ENCODE data around the gene KLHL6.

The KLHL6 gene

DNA sequence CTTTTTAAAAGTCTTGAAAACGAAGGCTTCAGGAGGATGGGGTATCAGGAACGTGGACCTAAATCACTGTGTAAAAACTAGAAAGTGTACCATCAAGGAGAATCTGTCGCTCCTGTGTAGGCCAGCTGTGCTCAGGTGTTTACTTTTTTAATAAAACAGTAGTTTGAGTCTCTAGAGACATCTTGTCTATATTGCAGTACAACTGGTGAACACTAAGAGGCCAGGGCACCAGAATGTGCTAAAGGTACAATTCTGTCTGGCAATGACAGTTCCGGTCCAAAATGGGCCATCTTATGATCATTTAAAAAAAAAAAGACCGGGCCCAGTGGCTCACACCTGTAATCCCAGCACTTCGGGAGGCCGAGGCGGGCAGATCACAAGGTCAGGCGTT is 65.3 kb downstream of the KLHL6 start:
- TF ChIP-seq TAF1 (IDR thresholded peaks at IDR 0.05; ENCODE audit: borderline replicate concordance, insufficient read depth, low read length): no peak
- no peak for TF ChIP-seq FOXP2 (optimal IDR thresholded peaks at IDR 0.05; ENCODE audit: borderline replicate concordance, extremely low read depth, extremely low read length, insufficient read depth)
- no peak for TF ChIP-seq SIN3A (IDR thresholded peaks at IDR 0.05; ENCODE audit: borderline replicate concordance, insufficient read depth, low read length)

DNA sequence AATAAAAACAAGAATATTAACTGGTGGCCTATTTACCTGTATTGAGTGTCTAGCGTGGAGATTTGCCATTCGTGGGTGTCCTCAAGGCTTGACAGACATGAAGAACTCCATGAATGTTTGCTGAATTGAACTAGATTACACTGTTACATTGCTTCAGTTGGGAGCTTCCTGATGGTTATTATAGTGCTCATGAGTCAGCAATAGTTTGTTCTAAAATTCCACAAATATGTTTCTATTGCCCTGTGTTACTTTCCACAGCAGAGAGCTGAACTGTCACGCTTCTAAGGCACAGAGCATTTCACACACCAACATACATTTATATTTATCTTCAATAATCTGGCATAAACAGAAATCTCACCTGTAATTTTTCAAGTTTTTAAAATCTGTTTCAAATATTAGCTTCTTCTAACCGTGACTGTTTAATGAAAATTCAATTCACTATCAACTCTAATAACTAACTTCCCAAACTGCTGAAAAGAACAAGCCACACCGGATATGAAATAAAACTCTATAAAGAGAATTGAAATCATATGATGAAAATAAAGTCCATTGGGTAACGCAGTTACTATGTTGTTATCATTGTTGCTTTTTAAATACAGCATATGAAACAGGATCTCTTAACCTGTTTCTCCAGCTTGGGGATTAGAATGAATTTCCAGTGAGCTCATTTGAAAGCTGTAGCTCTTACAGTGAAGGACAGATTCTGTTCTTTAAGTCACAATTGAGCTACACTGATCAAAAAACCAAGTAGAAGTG is 65.9 kb downstream of the KLHL6 start:
- TF ChIP-seq REST (IDR thresholded peaks at IDR 0.05; ENCODE audit: insufficient read depth in 1 of 2, low read depth in 2 of 2, low read length in 2 of 2) (no peak), FOXP2 (optimal IDR thresholded peaks at IDR 0.05; ENCODE audit: borderline replicate concordance, extremely low read depth, extremely low read length, insufficient read depth) (no peak)

GRCh38 chr3:183488343-183488742 is 67.2 kb downstream of the KLHL6 start:
- TF ChIP-seq REST (IDR thresholded peaks at IDR 0.05; ENCODE audit: insufficient read depth in 1 of 2, low read depth in 2 of 2, low read length in 2 of 2): no peak
- no peak for TF ChIP-seq FOXP2 (optimal IDR thresholded peaks at IDR 0.05; ENCODE audit: borderline replicate concordance, extremely low read depth, extremely low read length, insufficient read depth)
- no peak for TF ChIP-seq POLR2AphosphoS5 (IDR thresholded peaks at IDR 0.05; ENCODE audit: low read depth, low read length)
- TF ChIP-seq SIN3A (IDR thresholded peaks at IDR 0.05; ENCODE audit: borderline replicate concordance, insufficient read depth, low read length): no peak
- TF ChIP-seq TAF1 (IDR thresholded peaks at IDR 0.05; ENCODE audit: borderline replicate concordance, insufficient read depth, low read length): no peak

DNA sequence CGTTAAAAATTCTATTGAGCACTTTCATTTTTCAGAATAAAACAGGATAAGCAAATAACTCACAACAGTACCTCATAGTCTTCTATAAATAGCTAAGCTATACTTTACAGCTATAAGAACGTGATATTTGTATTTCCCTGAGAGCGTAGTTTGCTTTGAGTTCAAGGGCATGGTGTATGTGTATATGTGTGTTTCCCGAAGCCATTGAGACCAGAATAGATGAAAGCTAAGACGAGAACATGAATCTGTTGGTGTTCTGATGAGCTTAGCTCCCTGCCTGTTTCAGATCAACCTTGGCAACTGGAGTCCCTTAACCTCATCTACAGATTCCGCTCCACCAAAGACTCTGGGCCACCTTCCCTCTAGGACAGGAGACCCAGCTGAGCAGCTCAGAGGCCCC is 67.6 kb downstream of the KLHL6 start:
- TF ChIP-seq SIN3A (IDR thresholded peaks at IDR 0.05; ENCODE audit: borderline replicate concordance, insufficient read depth, low read length): no peak
- no peak for TF ChIP-seq TAF1 (IDR thresholded peaks at IDR 0.05; ENCODE audit: borderline replicate concordance, insufficient read depth, low read length)
- no peak for TF ChIP-seq REST (IDR thresholded peaks at IDR 0.05; ENCODE audit: insufficient read depth in 1 of 2, low read depth in 2 of 2, low read length in 2 of 2)
- TF ChIP-seq FOXP2 (optimal IDR thresholded peaks at IDR 0.05; ENCODE audit: borderline replicate concordance, extremely low read depth, extremely low read length, insufficient read depth): no peak
- no peak for TF ChIP-seq POLR2AphosphoS5 (IDR thresholded peaks at IDR 0.05; ENCODE audit: low read depth, low read length)

DNA sequence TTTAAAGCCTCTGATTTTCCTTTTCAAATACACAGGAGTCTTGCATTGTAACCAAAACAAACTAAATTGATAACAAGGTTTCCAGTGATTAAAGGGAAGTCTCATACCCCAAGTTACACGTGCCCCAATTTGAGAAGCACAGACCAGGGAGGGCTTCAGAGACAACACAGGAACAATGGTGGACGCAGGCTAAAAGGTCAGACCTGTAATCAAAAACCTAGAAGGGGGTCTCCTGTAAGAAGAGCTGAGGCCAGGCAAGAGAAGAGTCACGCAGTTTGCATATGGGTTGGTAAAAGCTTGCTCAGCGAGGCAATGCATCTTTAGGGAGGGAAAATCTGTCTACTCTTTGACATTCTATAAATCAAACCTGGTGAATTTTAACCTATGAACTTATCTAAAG is 68.5 kb downstream of the KLHL6 start:
- TF ChIP-seq POLR2AphosphoS5 (IDR thresholded peaks at IDR 0.05; ENCODE audit: low read depth, low read length): no peak
- no peak for TF ChIP-seq FOXP2 (optimal IDR thresholded peaks at IDR 0.05; ENCODE audit: borderline replicate concordance, extremely low read depth, extremely low read length, insufficient read depth)
- TF ChIP-seq SIN3A (IDR thresholded peaks at IDR 0.05; ENCODE audit: borderline replicate concordance, insufficient read depth, low read length): no peak
- TF ChIP-seq REST (IDR thresholded peaks at IDR 0.05; ENCODE audit: insufficient read depth in 1 of 2, low read depth in 2 of 2, low read length in 2 of 2): no peak
- no peak for TF ChIP-seq TAF1 (IDR thresholded peaks at IDR 0.05; ENCODE audit: borderline replicate concordance, insufficient read depth, low read length)
